ENCODE measurements around the gene BPIFA1.

GRCh38 chr20:33232486-33233072 is 3.2 kb upstream of the BPIFA1 start:
- TF ChIP-seq, protein P1, sequence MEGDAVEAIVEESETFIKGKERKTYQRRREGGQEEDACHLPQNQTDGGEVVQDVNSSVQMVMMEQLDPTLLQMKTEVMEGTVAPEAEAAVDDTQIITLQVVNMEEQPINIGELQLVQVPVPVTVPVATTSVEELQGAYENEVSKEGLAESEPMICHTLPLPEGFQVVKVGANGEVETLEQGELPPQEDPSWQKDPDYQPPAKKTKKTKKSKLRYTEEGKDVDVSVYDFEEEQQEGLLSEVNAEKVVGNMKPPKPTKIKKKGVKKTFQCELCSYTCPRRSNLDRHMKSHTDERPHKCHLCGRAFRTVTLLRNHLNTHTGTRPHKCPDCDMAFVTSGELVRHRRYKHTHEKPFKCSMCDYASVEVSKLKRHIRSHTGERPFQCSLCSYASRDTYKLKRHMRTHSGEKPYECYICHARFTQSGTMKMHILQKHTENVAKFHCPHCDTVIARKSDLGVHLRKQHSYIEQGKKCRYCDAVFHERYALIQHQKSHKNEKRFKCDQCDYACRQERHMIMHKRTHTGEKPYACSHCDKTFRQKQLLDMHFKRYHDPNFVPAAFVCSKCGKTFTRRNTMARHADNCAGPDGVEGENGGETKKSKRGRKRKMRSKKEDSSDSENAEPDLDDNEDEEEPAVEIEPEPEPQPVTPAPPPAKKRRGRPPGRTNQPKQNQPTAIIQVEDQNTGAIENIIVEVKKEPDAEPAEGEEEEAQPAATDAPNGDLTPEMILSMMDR (IDR thresholded peaks at IDR 0.05; ENCODE audit: insufficient read depth, low read length, poor library complexity, severe bottlenecking) = no peak
- no peak for TF ChIP-seq EZH2phosphoT487 (conservative IDR thresholded peaks at IDR 0.05; ENCODE audit: low read length)

All from SU-DHL-6 (cell line).